Ovary (tissue), 3 donors: ENCODE data around the gene HIP1.
"Not testable (repeated sequence)": the region's sequence is repeated elsewhere in the genome, so short reads cannot be mapped to it uniquely, and the experiment has no call there.

Experiments used
- EP300 ChIP-seq: sonication (generic); formaldehyde crosslinking; IDR thresholded peaks from one replicate; pipeline ENCODE4 v1.6.1; 2017; ENCODE audit warnings: antibody characterized with exemption
- POLR2A ChIP-seq: fragments of 450-650 bp; IDR thresholded peaks from one replicate; pipeline ENCODE4 v1.6.1; 2017; ENCODE audit warnings: antibody characterized with exemption, mild to moderate bottlenecking, moderate library complexity
- TF ChIP-seq, protein P1 (sequence below), 3 donors: fragments of 450-650 bp in 2 of 3; fragments of 200-600 bp in 1 of 3; IDR thresholded peaks; one replicate each; pipeline versions ENCODE4 v1.5.1 to v1.8.0; 2016 to 2022; ENCODE audit warnings: antibody characterized with exemption in 3 of 3, mild to moderate bottlenecking in 1 of 3
- donor health status: DM: no; HTN: no; CAD: no.

DNA sequence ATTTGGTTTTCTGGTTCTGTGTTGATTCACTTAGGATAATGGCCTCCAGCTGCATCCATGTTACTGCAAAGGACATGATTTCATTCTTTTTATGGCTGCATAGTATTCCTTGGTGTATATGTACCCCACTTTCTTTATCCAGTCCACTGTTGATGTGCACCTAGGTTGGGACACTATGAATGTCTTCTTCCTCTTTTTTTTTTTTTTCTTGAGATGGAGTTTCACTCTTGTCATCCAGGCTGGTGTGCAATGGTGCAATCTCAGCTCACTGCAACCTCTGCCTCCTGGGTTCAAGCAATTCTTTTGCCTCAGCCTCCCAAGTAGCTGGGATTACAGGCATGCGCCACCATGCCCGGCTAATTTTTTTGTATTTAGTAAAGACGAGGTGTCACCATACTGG is 23.1 kb upstream of the HIP1 start:
- TF ChIP-seq, protein P1, sequence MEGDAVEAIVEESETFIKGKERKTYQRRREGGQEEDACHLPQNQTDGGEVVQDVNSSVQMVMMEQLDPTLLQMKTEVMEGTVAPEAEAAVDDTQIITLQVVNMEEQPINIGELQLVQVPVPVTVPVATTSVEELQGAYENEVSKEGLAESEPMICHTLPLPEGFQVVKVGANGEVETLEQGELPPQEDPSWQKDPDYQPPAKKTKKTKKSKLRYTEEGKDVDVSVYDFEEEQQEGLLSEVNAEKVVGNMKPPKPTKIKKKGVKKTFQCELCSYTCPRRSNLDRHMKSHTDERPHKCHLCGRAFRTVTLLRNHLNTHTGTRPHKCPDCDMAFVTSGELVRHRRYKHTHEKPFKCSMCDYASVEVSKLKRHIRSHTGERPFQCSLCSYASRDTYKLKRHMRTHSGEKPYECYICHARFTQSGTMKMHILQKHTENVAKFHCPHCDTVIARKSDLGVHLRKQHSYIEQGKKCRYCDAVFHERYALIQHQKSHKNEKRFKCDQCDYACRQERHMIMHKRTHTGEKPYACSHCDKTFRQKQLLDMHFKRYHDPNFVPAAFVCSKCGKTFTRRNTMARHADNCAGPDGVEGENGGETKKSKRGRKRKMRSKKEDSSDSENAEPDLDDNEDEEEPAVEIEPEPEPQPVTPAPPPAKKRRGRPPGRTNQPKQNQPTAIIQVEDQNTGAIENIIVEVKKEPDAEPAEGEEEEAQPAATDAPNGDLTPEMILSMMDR (IDR thresholded peaks at IDR 0.05), result not testable (repeated sequence)
- not testable (repeated sequence) for TF ChIP-seq EP300, POLR2A
